Left colon (tissue), 2 donors: ENCODE results near the gene LAMC3. TPM values are rescaled to one million over a fixed set of nuclear protein-coding genes. Genes with fewer than 3 reads are reported as not detected.
"Not testable (repeated sequence)": the region's sequence is repeated elsewhere in the genome, so short reads cannot be mapped to it uniquely, and the experiment has no call there.

Experiments used
- ATAC-seq: fragments of 200-7000 bp; cut with Tn5 transposase; one replicate; pipeline ENCODE4 v1.9.1; 2020; ENCODE audit warnings: mild to moderate bottlenecking, moderate library complexity
- DNase-seq, 2 donors: peaks; one replicate each; pipeline ENCODE4 v3.0.0-alpha.2; 2020
- intact Hi-C, 2 donors: fragments of 100-400 bp; cut with DNase I in 1 of 2; cut with micrococcal nuclease in 1 of 2; formaldehyde crosslinking; loops; one replicate each; pipeline versions ENCODE4 v1.11.2 to v1.14.0; 2022; cut with DNase I, micrococcal nuclease
- total RNA-seq, 2 donors: library from RNA; stranded (reverse); fragmentation: NEBNext Ultra II Directional; extraction: Animal tissue kit (Norgen Biotek cat#: 25700); gene quantifications; one replicate each; pipeline ENCODE4 v1.2.1, GENCODE V29; 2021
- donor health status: DM: no; HTN: no; CAD: no.
- donor health status: DM: yes; HTN: yes; CAD: no.

The LAMC3 gene
- total RNA-seq, 2 donors from 2014 or later = 0.82 to 1.3 TPM

DNA sequence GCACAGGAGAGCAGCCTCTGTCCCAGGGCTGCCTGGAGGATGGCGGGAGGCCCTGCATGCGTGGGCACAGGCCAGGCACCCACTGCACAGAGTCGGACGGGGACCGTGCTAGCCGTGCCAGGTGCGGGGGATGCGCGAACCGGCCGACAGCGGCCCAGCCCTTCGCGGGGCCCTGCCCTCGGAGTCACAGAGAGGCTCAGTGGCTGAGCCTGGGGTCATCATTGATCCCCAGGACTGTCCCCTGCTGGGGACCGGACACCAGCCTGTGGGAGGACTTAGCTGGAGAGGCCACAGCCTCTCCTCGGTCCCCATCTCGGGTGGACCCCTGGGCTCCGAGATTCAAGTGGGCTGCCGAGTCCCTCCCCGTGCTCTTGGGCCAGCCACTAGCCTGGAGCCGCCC, 19.1 kb upstream of the LAMC3 start:
- intact Hi-C loops = no loop called here
- ATAC-seq = no peak
- no peak for DNase-seq

DNA sequence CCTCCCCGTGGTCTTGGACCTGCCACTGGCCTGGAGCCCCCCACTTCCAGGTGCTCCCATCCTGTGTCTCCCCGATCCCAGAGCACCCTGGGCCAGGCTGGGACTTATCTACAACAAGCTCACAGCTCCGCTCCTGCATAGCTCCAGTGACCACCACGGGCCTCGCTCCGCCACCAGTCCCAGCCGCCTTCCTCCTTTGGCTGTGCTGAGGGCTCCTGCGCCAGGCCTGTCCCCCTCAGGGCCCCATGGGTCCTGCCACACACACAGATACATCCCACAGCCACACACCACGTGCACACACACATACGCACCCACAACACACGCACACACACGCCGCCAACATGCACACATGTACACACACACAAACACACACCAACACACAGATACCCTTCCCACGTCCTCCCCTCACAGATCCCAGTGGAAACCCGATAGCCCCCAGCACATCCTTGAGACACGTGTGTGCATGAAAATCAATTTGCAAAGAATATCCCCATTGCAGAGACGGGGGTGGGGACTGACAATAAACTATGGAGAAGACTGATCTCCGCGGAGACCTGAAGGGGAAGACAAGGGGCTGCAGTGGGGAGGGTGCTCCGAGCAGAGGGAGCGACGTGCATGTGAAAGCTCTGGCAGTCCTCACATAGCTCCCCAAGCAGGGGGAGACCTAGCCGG, 18.5 kb upstream of the LAMC3 start:
- DNase-seq (no peak), ATAC-seq (no peak)
- intact Hi-C loops = no loop called here

GRCh38 chr9:130990978-130991777, 17.8 kb upstream of the LAMC3 start:
- intact Hi-C loops = no loop called here
- no peak for ATAC-seq
- no peak for DNase-seq

- ATAC-seq (no peak), DNase-seq (no peak)
- intact Hi-C loops = no loop called here
These were observed 16.9 kb upstream of the LAMC3 start for GRCh38 chr9:130991778-130992681.

GRCh38 chr9:130992682-130993032, 16.3 kb upstream of the LAMC3 start:
- intact Hi-C loops = no loop called here
- DNase-seq (no peak), ATAC-seq (no peak)

- ATAC-seq (no peak), DNase-seq (no peak)
- intact Hi-C loops = no loop called here
These were observed 15.5 kb upstream of the LAMC3 start for GRCh38 chr9:130993303-130994030.

GRCh38 chr9:130994135-130995085, 14.6 kb upstream of the LAMC3 start:
- intact Hi-C loops = no loop called here
- ATAC-seq (no peak), DNase-seq (no peak)

DNA sequence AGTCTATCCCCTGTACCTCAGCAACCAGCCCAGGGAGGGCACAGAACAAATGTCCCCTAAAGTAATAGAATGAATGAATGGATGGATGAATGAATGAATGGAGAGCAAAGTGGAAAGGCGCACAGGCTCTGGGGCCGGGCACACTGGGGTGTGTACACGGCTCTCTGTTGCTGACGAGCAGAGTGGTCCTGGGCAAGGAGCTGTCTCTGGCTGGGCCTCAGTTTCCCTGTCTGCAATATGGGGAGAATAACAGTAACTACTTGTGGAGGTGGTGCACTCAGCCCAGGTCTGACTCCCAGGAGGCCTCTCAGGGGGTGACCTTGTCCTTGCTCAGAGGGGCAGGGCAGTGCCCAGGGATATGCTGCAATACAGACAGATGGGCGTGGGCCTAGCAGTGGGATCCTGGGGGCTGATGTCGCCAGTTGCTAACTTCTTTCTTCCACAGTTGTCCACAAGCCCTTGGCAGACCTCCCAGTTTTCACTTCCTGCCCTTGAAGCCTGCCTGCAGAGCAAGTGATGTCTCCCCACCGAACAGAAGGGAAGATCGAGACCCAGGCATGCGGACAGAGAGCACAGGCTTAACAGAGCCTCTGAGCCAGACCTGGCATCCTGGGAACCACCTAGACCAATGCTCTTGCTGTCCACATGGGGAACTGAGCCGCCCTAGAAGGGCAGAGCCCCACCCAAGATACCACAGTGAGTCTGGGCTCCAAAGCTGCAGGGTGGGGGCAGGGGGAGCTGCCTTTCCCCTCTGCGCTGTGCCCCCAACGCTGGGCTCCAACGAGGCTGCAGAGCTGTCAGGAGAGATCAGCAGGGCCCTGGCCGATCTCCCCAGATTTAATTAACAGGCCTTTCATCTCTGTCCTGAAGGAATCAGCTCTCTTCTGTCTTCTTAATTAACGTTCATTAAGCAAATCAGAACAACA, 13.6 kb upstream of the LAMC3 start:
- peak; percentile 23 for ATAC-seq
- intact Hi-C loops = no loop called here
- DNase-seq = no peak

GRCh38 chr9:130996205-130996604, 12.8 kb upstream of the LAMC3 start:
- intact Hi-C loops = no loop called here
- ATAC-seq (no peak), DNase-seq (no peak)

- ATAC-seq (no peak), DNase-seq (no peak)
- intact Hi-C loops = no loop called here
These were observed 12.1 kb upstream of the LAMC3 start for GRCh38 chr9:130996676-130997394.

DNA sequence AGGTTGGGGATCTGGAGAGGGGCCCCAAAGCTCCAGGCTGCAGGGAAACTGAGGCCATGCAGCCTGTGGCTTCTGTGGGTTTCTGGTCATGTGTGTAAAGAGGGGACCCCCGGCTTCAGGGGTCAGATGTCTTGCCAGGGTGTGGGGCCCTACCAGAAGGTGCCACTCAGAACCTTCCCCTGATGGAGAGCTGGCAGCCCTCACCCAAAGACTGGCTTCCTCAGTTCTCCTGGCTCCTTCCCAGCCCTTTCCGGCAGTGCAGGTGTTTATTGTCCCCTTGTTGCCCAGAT, 11.6 kb upstream of the LAMC3 start:
- intact Hi-C loops = no loop called here
- ATAC-seq = no peak
- DNase-seq = no peak

- peak; percentile 50 to 80 for DNase-seq
- peak; percentile 91 for ATAC-seq
These were observed 10.9 kb upstream of the LAMC3 start for GRCh38 chr9:130997925-130998596.

DNA sequence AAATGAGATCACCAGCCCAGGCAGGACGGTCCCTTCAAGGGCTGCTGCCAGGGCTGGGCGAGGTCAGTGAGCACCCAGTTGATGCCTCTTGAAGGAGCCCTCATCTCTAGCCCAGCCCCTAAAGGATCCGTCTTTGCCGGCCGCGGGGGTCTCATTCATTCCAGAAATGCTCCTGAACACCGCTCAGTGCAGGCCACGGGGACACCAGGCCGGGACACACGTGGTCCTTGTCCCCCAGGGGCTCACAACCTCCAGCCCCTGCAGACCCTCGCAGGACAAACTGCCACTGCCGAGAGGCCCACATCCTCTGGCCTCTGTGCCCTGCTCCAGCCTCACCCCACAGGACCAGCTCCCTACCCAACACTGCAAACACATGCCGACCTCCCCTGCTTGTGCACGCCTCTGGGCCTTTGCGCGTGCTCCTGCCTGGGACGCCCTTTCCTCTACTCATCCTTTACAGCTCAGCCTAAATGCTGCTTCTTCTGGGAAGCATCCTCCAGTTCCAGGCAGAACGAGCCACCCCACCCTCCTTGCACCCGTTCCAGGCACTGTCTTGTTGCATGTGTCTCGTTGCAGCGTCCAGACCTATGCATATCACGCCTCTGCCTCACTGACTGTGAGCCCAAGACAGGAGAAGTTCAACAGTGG, 10.3 kb upstream of the LAMC3 start:
- ATAC-seq = peak; percentile 11
- no peak for DNase-seq
- intact Hi-C loops = no loop called here

More at GRCh38 chr9:130997925-130998596, 10.9 kb upstream of the LAMC3 start:
- intact Hi-C loops = no loop called here

GRCh38 chr9:130999245-130999623, 9.7 kb upstream of the LAMC3 start:
- ATAC-seq (no peak), DNase-seq (no peak)
- intact Hi-C loops = no loop called here

GRCh38 chr9:131000526-131000925, 8.4 kb upstream of the LAMC3 start:
- DNase-seq, intact Hi-C loops, ATAC-seq: not testable (repeated sequence)
